Measurements from ENCODE around the gene RALGDS.

Gene RALGDS

DNA sequence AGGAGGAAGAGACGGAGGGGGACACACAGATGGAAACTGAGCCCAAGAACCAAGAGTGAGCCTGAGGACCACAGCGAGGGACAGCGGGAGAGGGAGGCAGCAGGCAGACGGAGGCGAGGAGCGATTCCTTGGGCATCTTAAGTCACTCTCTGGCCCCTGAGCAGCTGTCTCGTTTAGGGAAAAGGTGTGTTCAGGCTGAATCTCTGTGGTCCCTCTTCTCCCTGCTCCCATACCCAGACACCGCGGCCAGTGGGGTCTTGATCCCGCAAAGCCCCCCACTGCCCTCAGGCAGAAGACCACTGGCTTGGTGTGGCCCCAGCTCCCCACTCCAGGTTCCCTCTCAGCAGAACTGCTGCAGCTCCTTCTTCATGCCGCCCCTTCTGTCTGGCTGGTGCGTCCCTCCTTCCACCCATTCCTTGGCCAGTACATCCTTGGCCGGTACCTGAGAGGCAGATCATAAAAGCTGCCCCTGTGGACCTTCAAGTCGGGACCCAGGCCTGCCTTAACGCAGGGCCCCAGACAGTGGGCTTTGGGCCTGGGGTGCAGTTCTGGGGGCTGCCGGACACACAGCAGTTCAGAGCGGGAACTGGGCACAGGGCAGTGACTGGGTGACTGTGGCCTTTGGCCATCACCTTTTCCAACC, 5.8 kb upstream of the RALGDS start:
- H3K27ac ChIP-seq = no peak overlapping the region
- TF ChIP-seq, protein P1, sequence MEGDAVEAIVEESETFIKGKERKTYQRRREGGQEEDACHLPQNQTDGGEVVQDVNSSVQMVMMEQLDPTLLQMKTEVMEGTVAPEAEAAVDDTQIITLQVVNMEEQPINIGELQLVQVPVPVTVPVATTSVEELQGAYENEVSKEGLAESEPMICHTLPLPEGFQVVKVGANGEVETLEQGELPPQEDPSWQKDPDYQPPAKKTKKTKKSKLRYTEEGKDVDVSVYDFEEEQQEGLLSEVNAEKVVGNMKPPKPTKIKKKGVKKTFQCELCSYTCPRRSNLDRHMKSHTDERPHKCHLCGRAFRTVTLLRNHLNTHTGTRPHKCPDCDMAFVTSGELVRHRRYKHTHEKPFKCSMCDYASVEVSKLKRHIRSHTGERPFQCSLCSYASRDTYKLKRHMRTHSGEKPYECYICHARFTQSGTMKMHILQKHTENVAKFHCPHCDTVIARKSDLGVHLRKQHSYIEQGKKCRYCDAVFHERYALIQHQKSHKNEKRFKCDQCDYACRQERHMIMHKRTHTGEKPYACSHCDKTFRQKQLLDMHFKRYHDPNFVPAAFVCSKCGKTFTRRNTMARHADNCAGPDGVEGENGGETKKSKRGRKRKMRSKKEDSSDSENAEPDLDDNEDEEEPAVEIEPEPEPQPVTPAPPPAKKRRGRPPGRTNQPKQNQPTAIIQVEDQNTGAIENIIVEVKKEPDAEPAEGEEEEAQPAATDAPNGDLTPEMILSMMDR (IDR thresholded peaks at IDR 0.05) = no peak
- no peak for TF ChIP-seq ZFX (IDR thresholded peaks at IDR 0.05; ENCODE audit: borderline replicate concordance)

DNA sequence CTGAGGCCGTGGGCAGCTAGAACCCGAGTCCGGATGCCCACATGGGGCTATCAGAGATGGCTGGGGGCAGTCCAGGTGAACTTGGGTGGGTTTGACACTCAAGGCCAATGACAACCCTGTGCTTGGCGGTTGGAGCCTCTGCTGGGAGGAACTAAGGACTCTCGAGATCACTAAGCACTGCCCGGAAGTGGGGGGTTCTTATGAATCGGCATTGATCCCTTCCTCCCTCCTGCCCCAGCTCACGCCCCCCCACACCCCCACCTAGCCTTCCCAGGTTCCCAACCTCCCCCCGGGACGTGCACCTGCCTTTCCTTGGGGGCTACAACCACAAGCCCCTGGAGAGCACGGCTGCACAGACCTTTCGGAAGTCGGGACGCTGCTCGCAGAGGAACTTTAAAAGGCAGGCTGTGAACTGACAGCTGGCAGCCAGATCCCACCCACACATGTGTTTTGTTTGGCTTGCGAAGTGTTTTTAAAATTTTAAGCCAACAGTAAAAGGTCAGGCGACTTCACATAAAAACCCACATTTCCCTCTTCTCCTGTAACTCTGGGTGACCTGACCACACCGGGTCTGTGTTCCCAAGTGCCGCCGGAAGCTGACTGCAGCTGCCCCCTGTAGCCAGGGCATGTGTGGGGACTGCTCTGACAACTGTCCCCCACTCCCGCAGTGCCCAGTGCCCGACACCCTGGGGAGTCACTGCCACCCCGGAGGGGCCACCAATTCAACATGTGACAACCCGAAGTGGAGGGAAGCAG, 5.1 kb upstream of the RALGDS start:
- no peak overlapping the region for H3K27ac ChIP-seq
- TF ChIP-seq, protein P1 (IDR thresholded peaks at IDR 0.05) = no peak
- TF ChIP-seq ZFX (IDR thresholded peaks at IDR 0.05; ENCODE audit: borderline replicate concordance) = no peak

DNA sequence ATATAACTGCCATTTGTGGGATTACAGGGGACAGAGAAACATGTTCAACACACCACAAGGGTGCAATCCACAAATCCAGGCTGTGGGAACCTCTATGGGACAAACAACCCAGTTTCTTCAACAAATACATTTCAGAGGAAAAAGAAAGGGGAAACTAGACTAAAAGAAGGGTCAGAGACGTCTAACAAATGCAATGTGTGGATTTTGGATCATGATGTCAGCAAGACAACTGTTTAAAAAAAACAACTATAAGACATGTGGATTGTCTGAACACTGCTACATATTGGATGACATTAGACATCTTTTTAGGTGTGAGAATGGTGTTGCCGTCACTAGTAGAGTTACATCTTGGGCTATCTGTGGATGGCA, 3.9 kb upstream of the RALGDS start:
- H3K27ac ChIP-seq = no peak overlapping the region
- no peak for TF ChIP-seq ZFX (IDR thresholded peaks at IDR 0.05; ENCODE audit: borderline replicate concordance)
- TF ChIP-seq, protein P1 (IDR thresholded peaks at IDR 0.05) = no peak

DNA sequence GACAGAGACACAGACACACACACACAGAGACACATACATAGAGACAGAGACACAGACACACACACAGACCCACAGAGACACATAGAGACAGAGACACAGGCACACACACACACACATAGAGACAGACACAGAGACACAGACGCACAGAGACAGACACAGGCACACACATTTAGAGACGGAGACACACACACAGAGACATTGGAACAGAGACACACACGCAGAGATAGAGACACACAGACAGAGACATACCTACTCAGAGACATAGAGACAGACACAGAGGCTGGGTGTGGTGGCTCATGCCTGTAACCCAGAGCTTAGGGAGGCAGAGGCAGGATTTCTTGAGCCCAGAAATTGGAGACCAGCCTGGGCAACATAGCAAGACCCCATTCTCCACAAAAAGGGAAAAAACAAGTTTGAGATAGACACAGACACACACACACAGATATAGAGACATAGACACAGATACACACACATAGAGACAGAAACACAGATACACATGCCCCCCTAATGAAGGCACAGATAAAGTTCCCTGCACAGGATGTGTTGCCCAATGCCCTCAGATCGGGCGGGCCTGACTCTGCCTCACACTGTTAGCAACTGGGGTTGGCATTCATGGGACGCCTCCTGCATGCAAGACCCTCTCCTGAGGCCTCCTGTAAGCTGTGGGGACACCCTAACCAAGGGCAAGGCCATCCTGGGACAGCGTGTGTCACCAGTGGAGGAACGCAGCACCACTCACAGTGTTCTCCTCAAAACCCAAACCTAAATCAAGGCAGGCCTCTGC, 3.3 kb upstream of the RALGDS start:
- TF ChIP-seq ZFX (IDR thresholded peaks at IDR 0.05; ENCODE audit: borderline replicate concordance) = no peak
- no peak overlapping the region for H3K27ac ChIP-seq

DNA sequence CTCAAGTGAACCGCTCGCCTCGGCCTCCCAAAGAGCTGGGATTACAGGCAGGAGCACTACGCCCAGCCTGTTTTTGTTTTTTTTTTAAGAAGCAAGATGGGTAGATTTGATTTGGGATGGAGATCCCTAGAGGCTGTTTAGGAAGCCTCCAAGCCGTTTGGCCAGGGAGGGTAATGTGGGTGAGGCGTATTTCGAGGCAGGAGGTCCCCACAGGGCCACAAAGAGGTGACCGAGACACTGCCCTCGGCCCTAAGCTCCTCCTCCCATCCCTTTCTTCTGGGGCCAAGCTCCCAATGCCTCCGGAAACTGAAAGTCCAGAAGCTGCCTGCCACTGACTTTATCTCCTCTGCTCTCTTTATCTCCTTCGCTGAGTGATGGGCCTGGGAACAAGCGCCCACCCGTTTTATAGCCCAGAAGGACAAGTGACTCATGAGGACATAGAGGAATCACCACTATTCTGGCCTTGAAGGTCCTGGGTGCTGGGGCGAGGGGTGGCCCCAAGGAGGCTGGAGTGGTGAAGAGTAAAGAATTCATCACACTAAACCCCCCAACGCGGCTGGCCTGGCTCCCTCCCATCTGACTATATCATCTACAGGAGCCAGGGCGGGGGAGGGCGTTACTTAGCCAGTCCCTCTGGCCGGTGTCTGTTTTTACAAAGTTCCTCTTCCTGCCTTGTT, 2.0 kb upstream of the RALGDS start:
- H3K27ac ChIP-seq = no peak overlapping the region
- TF ChIP-seq, protein P1 (IDR thresholded peaks at IDR 0.05) = no peak
- TF ChIP-seq ZFX (IDR thresholded peaks at IDR 0.05; ENCODE audit: borderline replicate concordance) = no peak

DNA sequence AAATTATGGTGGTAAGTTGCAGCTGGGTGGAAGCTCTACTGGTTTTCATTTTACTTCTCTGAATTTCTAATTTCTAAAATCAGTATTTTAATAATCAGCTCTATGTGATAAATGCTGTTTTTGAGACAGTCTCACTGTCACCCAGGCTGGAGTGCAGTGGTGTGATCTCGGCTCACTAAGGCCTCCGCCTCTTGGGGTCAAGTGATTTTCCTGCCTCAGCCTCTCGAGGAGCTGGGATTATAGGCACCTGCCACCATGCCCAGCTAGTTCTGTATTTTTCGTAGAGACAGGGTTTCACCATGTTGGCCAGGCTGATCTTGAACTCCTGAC, 1.5 kb upstream of the RALGDS start:
- H3K27ac ChIP-seq = no peak overlapping the region
- TF ChIP-seq, protein P1 (IDR thresholded peaks at IDR 0.05) = no peak
- no peak for TF ChIP-seq ZFX (IDR thresholded peaks at IDR 0.05; ENCODE audit: borderline replicate concordance)

DNA sequence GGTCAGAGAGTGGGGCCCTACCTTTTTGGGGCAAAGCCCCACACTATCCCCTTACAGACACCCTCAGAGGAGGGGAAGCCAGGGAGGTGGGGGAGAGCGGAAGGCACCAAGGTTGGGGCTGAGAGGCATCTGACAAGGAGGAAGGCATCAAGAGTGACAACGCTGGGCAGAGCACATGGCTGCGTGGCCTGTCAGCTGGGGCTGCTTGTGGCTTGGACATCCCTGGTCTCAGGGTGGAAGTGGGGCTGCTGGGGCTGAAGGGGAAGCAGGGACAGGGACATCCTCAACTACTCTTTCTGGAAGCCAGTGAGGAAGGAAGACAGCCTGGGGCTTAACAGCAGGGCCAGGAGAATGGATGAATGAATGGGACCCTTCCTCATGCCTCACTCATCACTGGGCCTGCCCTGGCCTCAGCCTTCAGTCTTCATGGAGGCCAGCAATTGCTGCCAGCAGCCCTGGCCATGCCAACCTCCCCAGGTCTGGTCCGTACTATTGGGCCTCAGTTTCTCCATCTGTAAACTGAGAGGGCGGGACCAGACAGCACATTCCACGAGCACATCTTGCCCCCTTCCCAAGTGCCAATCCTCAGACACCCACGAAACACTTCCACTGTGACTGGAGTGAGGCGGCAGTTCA, 993 bp upstream of the RALGDS start:
- TF ChIP-seq, protein P1 (IDR thresholded peaks at IDR 0.05) = no peak
- no peak for TF ChIP-seq ZFX (IDR thresholded peaks at IDR 0.05; ENCODE audit: borderline replicate concordance)
- H3K27ac ChIP-seq = no peak overlapping the region
